Effector CD8-positive, alpha-beta T cell (primary cell): Measurements from ENCODE around the gene PCDHA9.
"Not testable (repeated sequence)": the region's sequence is repeated elsewhere in the genome, so short reads cannot be mapped to it uniquely, and the experiment has no call there.

Experiments used
- DNase-seq: peaks from one replicate; lab custom pipeline; 2025; lab: John Stamatoyannopoulos, UW
- total RNA-seq, 4 experiments: gene quantifications; one replicate each; lab custom pipeline; 2026; lab: John Stamatoyannopoulos, UW

PCDHA9 gene, protein sequence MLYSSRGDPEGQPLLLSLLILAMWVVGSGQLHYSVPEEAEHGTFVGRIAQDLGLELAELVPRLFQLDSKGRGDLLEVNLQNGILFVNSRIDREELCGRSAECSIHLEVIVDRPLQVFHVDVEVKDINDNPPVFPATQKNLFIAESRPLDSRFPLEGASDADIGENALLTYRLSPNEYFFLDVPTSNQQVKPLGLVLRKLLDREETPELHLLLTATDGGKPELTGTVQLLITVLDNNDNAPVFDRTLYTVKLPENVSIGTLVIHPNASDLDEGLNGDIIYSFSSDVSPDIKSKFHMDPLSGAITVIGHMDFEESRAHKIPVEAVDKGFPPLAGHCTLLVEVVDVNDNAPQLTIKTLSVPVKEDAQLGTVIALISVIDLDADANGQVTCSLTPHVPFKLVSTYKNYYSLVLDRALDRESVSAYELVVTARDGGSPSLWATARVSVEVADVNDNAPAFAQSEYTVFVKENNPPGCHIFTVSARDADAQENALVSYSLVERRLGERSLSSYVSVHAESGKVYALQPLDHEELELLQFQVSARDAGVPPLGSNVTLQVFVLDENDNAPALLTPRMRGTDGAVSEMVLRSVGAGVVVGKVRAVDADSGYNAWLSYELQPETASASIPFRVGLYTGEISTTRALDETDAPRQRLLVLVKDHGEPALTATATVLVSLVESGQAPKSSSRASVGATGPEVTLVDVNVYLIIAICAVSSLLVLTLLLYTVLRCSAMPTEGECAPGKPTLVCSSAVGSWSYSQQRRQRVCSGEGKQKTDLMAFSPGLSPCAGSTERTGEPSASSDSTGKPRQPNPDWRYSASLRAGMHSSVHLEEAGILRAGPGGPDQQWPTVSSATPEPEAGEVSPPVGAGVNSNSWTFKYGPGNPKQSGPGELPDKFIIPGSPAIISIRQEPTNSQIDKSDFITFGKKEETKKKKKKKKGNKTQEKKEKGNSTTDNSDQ
- total RNA-seq, result 0 to 0.10 (median 0) reads per million in 4 experiments

GRCh38 chr5:140848139-140849102 is at the start of gene PCDHA9:
TSS of gene PCDHA9 (plus strand) at chr5:140848382. CDS start at chr5:140848496, 114 bp downstream.
- not testable (repeated sequence) for DNase-seq

- no peak for DNase-seq
These were observed 47.2 kb upstream of the PCDHA9 start, which contains the start of gene PCDHA3 for GRCh38 chr5:140800816-140801493. TSS of gene PCDHA3 (plus strand) at chr5:140801057.

GRCh38 chr5:140801494-140801841 is 46.7 kb upstream of the PCDHA9 start:
- DNase-seq, result no peak

- not testable (repeated sequence) for DNase-seq
These were observed 45.8 kb upstream of the PCDHA9 start for GRCh38 chr5:140802381-140802780.

DNA sequence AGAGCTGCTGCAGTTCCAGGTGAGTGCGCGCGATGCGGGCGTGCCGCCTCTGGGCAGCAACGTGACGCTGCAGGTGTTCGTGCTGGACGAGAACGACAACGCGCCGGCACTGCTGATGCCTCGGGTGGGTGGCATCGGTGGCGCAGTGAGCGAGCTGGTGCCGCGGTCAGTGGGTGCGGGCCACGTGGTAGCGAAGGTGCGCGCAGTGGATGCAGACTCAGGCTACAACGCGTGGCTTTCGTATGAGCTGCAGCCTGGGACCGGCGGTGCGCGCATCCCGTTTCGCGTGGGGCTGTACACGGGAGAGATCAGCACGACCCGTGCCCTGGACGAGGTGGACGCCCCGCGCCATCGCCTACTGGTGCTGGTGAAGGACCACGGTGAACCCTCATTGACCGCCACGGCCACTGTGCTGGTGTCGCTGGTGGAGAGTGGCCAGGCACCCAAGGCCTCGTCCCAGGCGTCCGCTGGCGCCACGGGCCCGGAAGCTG is 45.4 kb upstream of the PCDHA9 start:
- DNase-seq, result no peak

- DNase-seq, result no peak
These were observed 41.1 kb upstream of the PCDHA9 start, which contains the start of gene PCDHA4 for GRCh38 chr5:140806834-140807775. TSS of gene PCDHA4 (plus strand) at chr5:140807068.

- not testable (repeated sequence) for DNase-seq
These were observed 39.8 kb upstream of the PCDHA9 start for GRCh38 chr5:140808241-140808888.

GRCh38 chr5:140808889-140809291 is 39.3 kb upstream of the PCDHA9 start:
- no peak for DNase-seq

DNA sequence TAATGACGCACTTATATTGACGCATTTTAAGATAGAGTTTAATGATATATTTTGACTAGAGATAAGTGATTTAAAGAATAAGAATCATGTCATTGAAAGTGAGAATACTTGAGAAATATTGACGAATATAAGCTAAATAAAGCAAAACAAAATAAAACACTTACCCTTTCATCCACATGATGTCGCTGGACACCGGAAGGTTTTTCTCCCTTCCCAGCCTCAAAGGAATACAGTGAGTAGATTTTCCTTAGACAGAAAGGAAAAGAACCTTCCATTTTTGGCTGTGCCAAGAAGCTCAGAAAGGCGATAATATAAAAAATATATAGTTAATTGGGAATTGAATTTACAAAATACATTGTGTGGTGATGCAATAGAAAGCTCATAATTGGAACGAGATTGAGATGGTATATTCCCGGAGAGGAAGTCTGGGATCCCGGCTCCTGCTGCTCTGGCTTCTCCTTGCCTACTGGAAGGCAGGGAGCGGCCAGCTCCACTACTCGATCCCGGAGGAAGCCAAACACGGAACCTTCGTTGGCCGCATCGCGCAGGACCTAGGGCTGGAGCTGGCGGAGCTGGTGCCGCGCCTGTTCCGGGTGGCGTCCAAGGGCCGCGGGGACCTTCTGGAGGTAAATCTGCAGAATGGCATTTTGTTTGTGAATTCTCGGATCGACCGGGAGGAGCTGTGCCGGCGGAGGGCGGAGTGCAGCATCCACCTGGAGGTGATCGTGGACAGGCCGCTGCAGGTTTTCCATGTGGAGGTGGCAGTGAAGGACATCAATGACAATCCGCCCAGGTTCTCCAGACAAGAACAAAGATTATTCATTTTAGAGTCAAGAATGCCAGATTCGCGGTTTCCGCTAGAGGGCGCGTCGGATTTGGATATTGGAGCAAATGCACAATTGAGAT is 26.6 kb upstream of the PCDHA9 start, which contains the start of gene PCDHA5:
Gene PCDHA5, plus strand, starts transcription at position 239 of the 906 bp plus-strand sequence.
- DNase-seq, result no peak

GRCh38 chr5:140822281-140822629 is 25.9 kb upstream of the PCDHA9 start:
- no peak for DNase-seq

GRCh38 chr5:140822969-140823368 is 25.2 kb upstream of the PCDHA9 start:
- DNase-seq, result not testable (repeated sequence)

DNA sequence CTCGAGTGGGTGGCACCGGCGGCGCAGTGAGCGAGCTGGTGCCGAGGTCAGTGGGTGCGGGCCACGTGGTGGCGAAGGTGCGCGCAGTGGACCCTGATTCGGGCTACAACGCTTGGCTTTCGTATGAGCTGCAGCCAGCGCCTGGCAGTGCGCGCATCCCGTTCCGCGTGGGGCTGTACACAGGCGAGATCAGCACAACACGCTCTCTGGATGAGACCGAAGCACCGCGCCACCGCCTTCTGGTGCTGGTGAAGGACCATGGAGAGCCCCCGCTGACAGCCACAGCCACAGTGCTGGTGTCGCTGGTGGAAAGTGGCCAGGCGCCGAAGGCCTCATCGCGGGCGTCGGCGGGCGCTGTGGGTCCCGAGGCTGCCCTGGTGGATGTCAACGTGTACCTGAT is 24.7 kb upstream of the PCDHA9 start:
- no peak for DNase-seq

- no peak for DNase-seq
These were observed 20.3 kb upstream of the PCDHA9 start, which contains the start of gene PCDHA6 for GRCh38 chr5:140827704-140828361. TSS of gene PCDHA6 (plus strand) at chr5:140827960. CDS start at chr5:140828092, 132 bp downstream.

GRCh38 chr5:140828362-140828737 is 19.8 kb upstream of the PCDHA9 start:
- no peak for DNase-seq

DNA sequence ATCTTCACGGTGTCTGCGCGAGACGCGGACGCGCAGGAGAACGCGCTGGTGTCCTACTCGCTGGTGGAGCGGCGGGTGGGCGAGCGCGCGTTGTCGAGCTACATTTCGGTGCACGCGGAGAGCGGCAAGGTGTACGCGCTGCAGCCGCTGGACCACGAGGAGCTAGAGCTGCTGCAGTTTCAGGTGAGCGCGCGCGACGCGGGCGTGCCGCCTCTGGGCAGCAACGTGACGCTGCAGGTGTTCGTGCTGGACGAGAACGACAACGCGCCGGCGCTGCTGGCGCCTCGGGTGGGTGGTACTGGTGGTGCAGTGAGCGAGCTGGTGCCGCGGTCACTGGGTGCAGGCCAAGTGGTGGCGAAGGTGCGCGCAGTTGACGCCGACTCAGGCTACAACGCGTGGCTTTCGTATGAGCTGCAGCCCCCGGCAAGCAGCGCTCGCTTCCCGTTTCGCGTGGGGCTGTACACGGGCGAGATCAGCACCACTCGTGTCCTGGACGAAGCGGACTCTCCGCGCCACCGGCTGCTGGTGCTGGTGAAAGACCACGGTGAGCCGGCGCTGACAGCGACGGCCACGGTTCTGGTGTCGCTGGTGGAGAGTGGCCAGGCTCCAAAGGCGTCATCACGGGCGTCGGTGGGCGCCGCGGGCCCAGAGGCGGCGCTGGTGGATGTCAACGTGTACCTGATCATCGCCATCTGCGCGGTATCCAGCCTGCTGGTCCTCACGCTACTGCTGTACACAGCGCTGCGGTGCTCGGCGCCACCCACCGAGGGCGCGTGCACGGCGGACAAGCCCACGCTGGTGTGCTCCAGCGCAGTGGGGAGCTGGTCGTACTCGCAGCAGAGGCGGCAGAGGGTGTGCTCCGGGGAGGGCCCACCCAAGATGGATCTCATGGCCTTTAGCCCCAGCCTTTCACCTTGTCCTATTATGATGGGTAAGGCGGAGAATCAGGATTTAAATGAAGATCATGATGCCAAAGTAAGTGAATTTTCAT is 18.4 kb upstream of the PCDHA9 start:
- not testable (repeated sequence) for DNase-seq

DNA sequence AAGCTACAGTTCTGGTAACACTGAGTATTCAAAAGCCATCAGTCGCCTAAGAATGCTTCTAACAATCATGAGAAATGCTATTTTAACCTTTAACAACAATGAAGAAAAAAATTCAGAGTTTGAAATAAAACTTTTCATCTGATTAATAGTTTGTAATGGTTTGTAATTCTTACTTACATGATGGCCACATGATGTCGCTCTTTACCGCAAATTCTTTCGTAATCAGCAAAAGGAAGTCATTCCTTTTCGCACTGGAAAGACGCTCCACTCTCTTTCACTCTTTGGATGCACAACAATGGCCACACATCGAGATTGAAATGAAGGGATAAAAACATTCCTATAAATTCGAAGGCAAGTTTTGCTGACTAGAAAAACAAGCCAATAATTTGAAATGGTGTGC is 14.2 kb upstream of the PCDHA9 start, which contains the start of gene PCDHA7:
Gene PCDHA7, plus strand, starts transcription at position 277 of the 400 bp plus-strand sequence. Its CDS starts 115 bp downstream, at position 392.
- no peak for DNase-seq
